GM12878 (cell line): Measurements from ENCODE around the gene SHANK1. TPM values are rescaled to one million over a fixed set of nuclear protein-coding genes. Genes with fewer than 3 reads are reported as not detected.

Source experiments
- ATAC-seq: fragments of 200-7000 bp; cut with Tn5 transposase; 3 replicates; pipeline ENCODE4 v1.9.1; 2020; ENCODE audit warnings: mild to moderate bottlenecking, moderate library complexity
- BruUV-seq: library from RNA; stranded (reverse); fragments of 400-500 nt; replicated peaks from 2 replicates; lab custom pipeline; 2021; lab: Mats Ljungman, UMichigan
- CTCF ChIA-PET: fragments of 300-600 bp; sonication (Branson Sonifier 250); formaldehyde crosslinking; extraction: SDS; loops from one replicate; lab custom pipeline; 2021; ENCODE audit warnings: inconsistent platforms; lab: Yijun Ruan, JAX
- POLR2A ChIA-PET: fragments of 350-600 bp; formaldehyde crosslinking; extraction: SDS; loops from one replicate; lab custom pipeline; 2021; ENCODE audit warnings: inconsistent platforms; lab: Charles Lee
- RAD21 ChIA-PET: fragments of 300-600 bp; sonication (Branson Sonifier 250); formaldehyde crosslinking; loops from one replicate; lab custom pipeline; 2023; ENCODE audit warnings: antibody characterized with exemption; ENCODE audit not compliant: unreplicated experiment; lab: Charles Lee
- SMC1A ChIA-PET: fragments of 300-600 bp; sonication (Branson Sonifier 250); formaldehyde crosslinking; loops from one replicate; lab custom pipeline; 2023; ENCODE audit not compliant: unreplicated experiment, uncharacterized antibody; lab: Charles Lee
- DNase-seq: peaks from one replicate; pipeline ENCODE4 v3.0.0-alpha.2; 2011; ENCODE audit warnings: low read depth, low spot score
- FAIRE-seq: peaks from 3 replicates; lab custom pipeline; 2011; peaks lifted over from hg19 to GRCh38; lab: Jason Lieb, UNC
- H2AFZ ChIP-seq: 2 replicates; pipeline ENCODE4 v1.6.0; 2011; ENCODE audit warnings: low read depth, low read length, control low read depth; ENCODE audit not compliant: control insufficient read depth
- H3K27ac ChIP-seq: 2 replicates; pipeline ENCODE4 v1.5.1; 2011; ENCODE audit warnings: control low read depth; ENCODE audit not compliant: control insufficient read depth, insufficient read depth
- H3K27me3 ChIP-seq, 2 experiments: replicated peaks in 1 of 2; 2 replicates each; pipeline versions ENCODE4 v1.6.0 to v1.6.1; 2011; ENCODE audit warnings: low read length in 1 of 2; ENCODE audit not compliant: control insufficient read depth in 2 of 2, insufficient read depth in 2 of 2
- H3K36me3 ChIP-seq, 2 experiments: 2 replicates each; pipeline ENCODE4 v1.5.1; 2011; ENCODE audit warnings: low read length in 1 of 2; ENCODE audit not compliant: control insufficient read depth in 2 of 2, insufficient read depth in 2 of 2
- H3K4me1 ChIP-seq: 2 replicates; pipeline ENCODE4 v1.6.1; 2011; ENCODE audit warnings: mild to moderate bottlenecking, low read length, moderate library complexity, mixed read lengths; ENCODE audit not compliant: control insufficient read depth, insufficient read depth
- H3K4me2 ChIP-seq: 2 replicates; pipeline ENCODE4 v1.6.0; 2011; ENCODE audit warnings: control low read depth; ENCODE audit not compliant: control insufficient read depth, insufficient read depth
- H3K4me3 ChIP-seq: fragments of 200-600 bp; sonication (generic); 2 replicates; pipeline ENCODE4 v1.5.1; 2016
- H3K79me2 ChIP-seq: 2 replicates; pipeline ENCODE4 v1.6.0; 2011; ENCODE audit warnings: low read length; ENCODE audit not compliant: control insufficient read depth, insufficient read depth
- H3K9ac ChIP-seq: 2 replicates; pipeline ENCODE4 v1.8.0; 2011; ENCODE audit warnings: low read length, control low read depth, mixed read lengths; ENCODE audit not compliant: control insufficient read depth, insufficient read depth
- H3K9me3 ChIP-seq: replicated peaks from 3 replicates; pipeline ENCODE4 v1.5.1; 2011; ENCODE audit warnings: mild to moderate bottlenecking, low read length; ENCODE audit not compliant: control insufficient read depth, insufficient read depth
- H4K20me1 ChIP-seq: 2 replicates; pipeline ENCODE4 v1.6.0; 2011; ENCODE audit not compliant: control insufficient read depth, insufficient read depth
- BACH1 ChIP-seq: fragments of 450-650 bp; IDR thresholded peaks from 2 replicates; pipeline ENCODE4 v1.6.1; 2017; ENCODE audit warnings: mild to moderate bottlenecking, borderline replicate concordance
- CEBPB ChIP-seq, 2 experiments: fragments of 150-350 bp in 1 of 2; IDR thresholded peaks; 2 replicates each; pipeline ENCODE4 v1.6.1; 2012 to 2014; ENCODE audit warnings: low read depth in 2 of 2, low read length in 2 of 2, borderline replicate concordance in 1 of 2, inconsistent platforms in 1 of 2
- ESRRA ChIP-seq: IDR thresholded peaks from 2 replicates; pipeline ENCODE4 v1.6.1; 2012; ENCODE audit warnings: mild to moderate bottlenecking, low read length, improper control_type of control experiment
- HCFC1 ChIP-seq: fragments of 150-350 bp; IDR thresholded peaks from 2 replicates; pipeline ENCODE4 v1.6.1; 2014; ENCODE audit warnings: low read length
- IKZF1 ChIP-seq: fragments of 450-650 bp; conservative IDR thresholded peaks from 2 replicates; pipeline ENCODE4 v1.6.1; 2017; ENCODE audit warnings: antibody characterized with exemption, mild to moderate bottlenecking
- IRF4 ChIP-seq: IDR thresholded peaks from 2 replicates; pipeline ENCODE4 v1.6.1; 2011; ENCODE audit warnings: low read depth, low read length
- MXI1 ChIP-seq: fragments of 150-350 bp; IDR thresholded peaks from 2 replicates; pipeline ENCODE4 v1.6.1; 2011; ENCODE audit warnings: low read depth, mild to moderate bottlenecking, inconsistent platforms, low read length, improper control_type of control experiment
- MYC ChIP-seq: IDR thresholded peaks from 2 replicates; pipeline ENCODE4 v1.6.1; 2011; ENCODE audit warnings: mild to moderate bottlenecking, low read length, moderate library complexity, inconsistent platforms; ENCODE audit not compliant: insufficient read depth, insufficient replicate concordance, insufficient read length, severe bottlenecking
- PKNOX1 ChIP-seq: fragments of 450-650 bp; IDR thresholded peaks from 2 replicates; pipeline ENCODE4 v1.6.1; 2016; ENCODE audit warnings: mild to moderate bottlenecking
- POLR2AphosphoS5 ChIP-seq: IDR thresholded peaks from 2 replicates; pipeline ENCODE4 v1.6.1; 2011; ENCODE audit warnings: mild to moderate bottlenecking, low read length, inconsistent platforms
- SRF ChIP-seq, 2 experiments: IDR thresholded peaks; 2 replicates each; pipeline ENCODE4 v1.6.1; 2011; ENCODE audit warnings: low read depth in 2 of 2, low read length in 2 of 2, mild to moderate bottlenecking in 1 of 2, moderate library complexity in 1 of 2
- SUPT20H ChIP-seq: IDR thresholded peaks from 2 replicates; pipeline ENCODE4 v1.6.1; 2011; ENCODE audit warnings: low read depth, mild to moderate bottlenecking, low read length, moderate library complexity, borderline replicate concordance; ENCODE audit not compliant: control insufficient read depth
- TARDBP ChIP-seq: IDR thresholded peaks from 2 replicates; pipeline ENCODE4 v1.6.1; 2016; ENCODE audit warnings: borderline replicate concordance
- TBL1XR1 ChIP-seq: IDR thresholded peaks from 2 replicates; pipeline ENCODE4 v1.6.1; 2012; ENCODE audit warnings: low read depth, low read length, improper control_type of control experiment
- USF2 ChIP-seq: IDR thresholded peaks from 2 replicates; pipeline ENCODE4 v1.6.1; 2011; ENCODE audit warnings: low read depth, low read length, improper control_type of control experiment, borderline replicate concordance
- WGBS: methylation state at CpG from one replicate; pipeline ENCODE4 v1.1.6; 2016; ENCODE audit warnings: low lambda C conversion rate; ENCODE audit not compliant: insufficient replicate concordance, insufficient coverage; ENCODE audit errors: missing lambda C conversion rate; 5-methylcytosine and 5-hydroxymethylcytosine counted together
- in situ Hi-C: fragments of 300-500 bp; cut with MboI; formaldehyde crosslinking; loops from 9 replicates; pipeline ENCODE4 v1.14.3; 2018; ENCODE audit warnings: mixed read lengths
- intact Hi-C: fragments of 100-400 bp; cut with micrococcal nuclease; formaldehyde crosslinking; loops from one replicate; pipeline ENCODE4 v1.14.2; 2022; ENCODE audit not compliant: unreplicated experiment
- polyA plus RNA-seq, 11 experiments: library from polyadenylated mRNA; depleted of rRNA in 4 of 11; unstranded in 6 of 11; stranded (reverse) in 5 of 11; fragments of >200 nt; fragmentation: Nextera tagmentation in 4 of 11; fragmentation: Illumina TruSeq in 1 of 11; extraction: Ambion mirVana in 4 of 11; extraction: Trizol in 1 of 11; gene quantifications; 1 replicate in 1 of 11; 2 replicates in 10 of 11; pipeline versions ENCODE4 v1.2.1 to v1.2.3, GENCODE V29; 2011 to 2016; ENCODE audit warnings: inconsistent platforms in 2 of 11, missing spikeins in 2 of 11, low read depth in 1 of 11
- total RNA-seq, 4 experiments: library from RNA; depleted of rRNA in 3 of 4; stranded (reverse); fragments of >200 nt in 3 of 4; fragmentation: Illumina TruSeq in 1 of 4; extraction: Trizol in 1 of 4; gene quantifications; 2 replicates each; pipeline versions ENCODE4 v1.2.1 to v1.2.3, GENCODE V29; 2013 to 2021
- TF ChIP-seq, protein P1 (sequence below): fragments of 450-650 bp; IDR thresholded peaks from 2 replicates; pipeline ENCODE4 v1.6.1; 2018; ENCODE audit warnings: mild to moderate bottlenecking, low read depth, moderate library complexity; ENCODE audit not compliant: partially characterized antibody

Gene SHANK1
- total and polyA plus RNA-seq, 10 of the 15 experiments (the other 5 are each of a cell fraction or from before 2014, with no cell fraction given): not detected

DNA sequence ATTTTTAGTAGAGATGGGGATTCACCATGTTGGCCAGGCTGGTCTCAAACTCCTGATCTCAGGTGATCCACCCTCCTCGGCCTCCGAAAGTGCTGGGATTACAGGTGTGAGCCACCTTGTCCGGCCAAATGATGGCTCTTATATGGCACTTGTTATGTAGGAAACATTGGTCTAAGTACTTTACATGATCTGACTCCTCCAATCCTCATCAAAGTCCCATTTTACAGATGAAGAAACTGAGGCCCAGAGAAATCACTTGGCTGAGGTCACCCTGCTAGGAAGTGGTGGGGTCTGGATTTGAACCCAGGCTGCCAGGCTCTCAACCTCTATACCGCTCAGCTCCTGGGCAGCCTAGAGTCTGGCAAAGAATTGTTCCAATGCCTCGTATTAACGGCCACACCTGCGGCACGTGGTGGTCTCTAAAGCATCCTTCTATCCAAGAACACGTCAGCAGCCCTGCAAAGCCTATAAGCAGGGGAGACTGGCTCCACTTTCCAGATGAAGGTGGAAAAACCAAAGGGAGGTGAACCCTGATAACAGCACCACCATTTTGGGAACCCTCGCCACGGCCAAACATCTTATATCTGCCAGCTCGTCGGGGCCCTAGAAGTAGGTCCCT is 18.1 kb downstream of the SHANK1 start:
- BruUV-seq: no TSS peak
- TF ChIP-seq MYC: no peak
- TF ChIP-seq USF2: no peak
- TF ChIP-seq TARDBP: no peak
- TF ChIP-seq, protein P1, sequence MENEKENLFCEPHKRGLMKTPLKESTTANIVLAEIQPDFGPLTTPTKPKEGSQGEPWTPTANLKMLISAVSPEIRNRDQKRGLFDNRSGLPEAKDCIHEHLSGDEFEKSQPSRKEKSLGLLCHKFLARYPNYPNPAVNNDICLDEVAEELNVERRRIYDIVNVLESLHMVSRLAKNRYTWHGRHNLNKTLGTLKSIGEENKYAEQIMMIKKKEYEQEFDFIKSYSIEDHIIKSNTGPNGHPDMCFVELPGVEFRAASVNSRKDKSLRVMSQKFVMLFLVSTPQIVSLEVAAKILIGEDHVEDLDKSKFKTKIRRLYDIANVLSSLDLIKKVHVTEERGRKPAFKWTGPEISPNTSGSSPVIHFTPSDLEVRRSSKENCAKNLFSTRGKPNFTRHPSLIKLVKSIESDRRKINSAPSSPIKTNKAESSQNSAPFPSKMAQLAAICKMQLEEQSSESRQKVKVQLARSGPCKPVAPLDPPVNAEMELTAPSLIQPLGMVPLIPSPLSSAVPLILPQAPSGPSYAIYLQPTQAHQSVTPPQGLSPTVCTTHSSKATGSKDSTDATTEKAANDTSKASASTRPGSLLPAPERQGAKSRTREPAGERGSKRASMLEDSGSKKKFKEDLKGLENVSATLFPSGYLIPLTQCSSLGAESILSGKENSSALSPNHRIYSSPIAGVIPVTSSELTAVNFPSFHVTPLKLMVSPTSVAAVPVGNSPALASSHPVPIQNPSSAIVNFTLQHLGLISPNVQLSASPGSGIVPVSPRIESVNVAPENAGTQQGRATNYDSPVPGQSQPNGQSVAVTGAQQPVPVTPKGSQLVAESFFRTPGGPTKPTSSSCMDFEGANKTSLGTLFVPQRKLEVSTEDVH: no peak
- TF ChIP-seq SRF (IDR thresholded peaks at IDR 0.05; ENCODE audit: low read depth in 2 of 2, low read length in 2 of 2): no peak
- TF ChIP-seq ESRRA: no peak
- TF ChIP-seq PKNOX1: no peak
- TF ChIP-seq MXI1: no peak
- TF ChIP-seq SUPT20H: no peak
- no peak for TF ChIP-seq CEBPB (IDR thresholded peaks at IDR 0.05; ENCODE audit: borderline replicate concordance in 1 of 2, low read depth in 2 of 2, low read length in 2 of 2)
- TF ChIP-seq POLR2AphosphoS5: no peak
- no peak for TF ChIP-seq IKZF1
- no peak for TF ChIP-seq IRF4
- no peak for TF ChIP-seq BACH1
- no peak for TF ChIP-seq TBL1XR1
- TF ChIP-seq HCFC1: no peak
- ChIA-PET POLR2A (no interaction called here), CTCF (interaction anchor here (1.2 kb wide), 1 partner anchor 220 kb away, joined by 4 read pairs; no protein-coding TSS in a partner anchor), SMC1A (no interaction called here), RAD21 (no interaction called here)
- Histone ChIP-seq H3K27ac (no peak overlapping the region), H3K4me1 (no peaks in the 10 kb centered on the region), H3K9ac (no peak overlapping the region), H3K9me3 (no peaks in the 10 kb centered on the region), H3K79me2 (no peaks in the 10 kb centered on the region), H3K27me3 (no peaks in the 10 kb centered on the region; a peak in 1 of 4 replicates), H3K36me3 (no peaks in the 10 kb centered on the region), H2AFZ (no peak overlapping the region), H3K4me2 (no peak overlapping the region), H4K20me1 (no peaks in the 10 kb centered on the region; the same call in 1 of the 2 replicates), H3K4me3 (no peak overlapping the region)
- ATAC-seq (no peak), DNase-seq (no peak), FAIRE-seq (no peak)
- intact Hi-C loops (no loop called here), in situ Hi-C loops (no loop called here)
- 26% methylated on average over 13 of the region's 13 CpGs for WGBS
